Measurements from ENCODE around the gene ARHGAP29.
"Not testable (repeated sequence)": the region's sequence is repeated elsewhere in the genome, so short reads cannot be mapped to it uniquely, and the experiment has no call there.

The ARHGAP29 gene

DNA sequence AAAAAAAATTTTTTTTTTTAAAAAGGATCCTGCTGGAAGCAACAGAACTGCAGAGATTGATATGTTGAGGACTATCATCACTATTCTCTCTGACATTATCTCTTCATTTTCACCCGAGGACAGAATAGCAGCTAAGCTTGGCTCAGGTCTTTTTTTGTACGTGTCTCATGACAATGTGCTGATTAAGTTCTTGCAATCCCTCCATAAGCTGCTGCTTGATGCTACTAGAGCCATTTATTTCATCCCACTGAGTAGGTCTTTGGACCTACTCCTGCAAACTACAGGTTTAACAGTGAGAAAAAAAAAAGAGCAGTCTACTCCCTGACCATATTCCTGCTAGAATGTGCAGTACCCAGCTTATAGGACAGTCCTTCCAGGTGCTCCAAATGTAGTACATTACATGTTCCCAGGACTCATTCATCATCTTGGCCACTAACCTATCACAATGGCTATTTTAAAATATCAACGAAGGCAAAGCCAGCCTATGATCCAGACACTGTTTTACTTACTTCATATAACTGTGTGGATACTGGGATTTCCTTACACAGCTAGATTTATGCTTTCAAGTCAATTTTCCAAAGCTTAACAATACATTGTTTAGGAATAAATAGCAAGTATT lies 54.1 kb downstream of the ARHGAP29 start:
- DNase-seq (ENCODE audit: extremely low read depth in 1 of 2, low read depth in 1 of 2), result no peak

DNA sequence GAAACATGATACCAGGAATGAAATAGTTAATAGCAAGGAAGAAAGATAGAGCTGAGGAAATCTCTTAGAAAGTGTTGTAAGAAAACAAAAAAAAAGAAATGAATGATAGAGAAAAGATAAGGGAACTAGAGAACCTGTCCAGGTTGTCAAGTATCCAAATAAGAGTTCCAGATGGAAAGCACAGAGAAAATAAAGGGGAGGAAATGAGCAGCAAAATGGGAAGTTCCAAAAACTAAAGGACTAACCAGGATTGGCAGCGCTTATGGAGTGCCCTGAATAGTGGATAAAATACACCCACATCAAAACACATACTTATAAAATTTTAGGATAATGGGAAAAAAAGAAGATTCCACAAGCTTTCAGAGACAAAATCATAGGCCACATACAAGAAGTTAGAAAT lies 55.2 kb downstream of the ARHGAP29 start:
- DNase-seq (ENCODE audit: extremely low read depth in 1 of 2, low read depth in 1 of 2), result no peak

- DNase-seq (ENCODE audit: extremely low read depth in 1 of 2, low read depth in 1 of 2), result no peak
These were observed 56.7 kb downstream of the ARHGAP29 start for GRCh38 chr1:94180650-94181049.

- no peak for DNase-seq (ENCODE audit: extremely low read depth in 1 of 2, low read depth in 1 of 2)
These were observed 58.5 kb downstream of the ARHGAP29 start for GRCh38 chr1:94178901-94179300.

GRCh38 chr1:94169126-94169525 lies 68.3 kb downstream of the ARHGAP29 start:
- DNase-seq (ENCODE audit: extremely low read depth in 1 of 2, low read depth in 1 of 2), result no peak

GRCh38 chr1:94165843-94166242 lies 71.5 kb downstream of the ARHGAP29 start:
- DNase-seq (ENCODE audit: extremely low read depth in 1 of 2, low read depth in 1 of 2), result no peak

DNA sequence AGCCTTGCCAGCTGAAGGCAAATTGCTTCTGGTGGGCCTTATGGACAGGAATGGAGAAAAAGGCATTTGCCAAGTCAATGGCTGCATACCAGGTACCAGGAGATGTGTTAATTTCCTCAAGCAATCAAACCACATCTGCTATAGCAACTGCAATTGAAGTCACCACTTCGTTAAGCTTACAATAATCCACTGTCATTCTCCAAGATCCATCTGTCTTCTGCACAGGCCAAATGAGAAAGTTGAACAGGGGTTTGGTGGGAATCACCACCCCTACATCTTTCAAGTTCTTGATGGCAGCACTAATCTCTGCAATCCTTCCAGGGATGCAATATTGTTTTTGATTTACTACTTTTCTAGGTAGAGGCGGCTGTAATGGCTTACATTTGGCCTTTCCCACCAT lies 72.5 kb downstream of the ARHGAP29 start:
- not testable (repeated sequence) for DNase-seq (ENCODE audit: extremely low read depth in 1 of 2, low read depth in 1 of 2)

GRCh38 chr1:94164121-94164520 lies 73.3 kb downstream of the ARHGAP29 start:
- DNase-seq (ENCODE audit: extremely low read depth in 1 of 2, low read depth in 1 of 2), result not testable (repeated sequence)

DNA sequence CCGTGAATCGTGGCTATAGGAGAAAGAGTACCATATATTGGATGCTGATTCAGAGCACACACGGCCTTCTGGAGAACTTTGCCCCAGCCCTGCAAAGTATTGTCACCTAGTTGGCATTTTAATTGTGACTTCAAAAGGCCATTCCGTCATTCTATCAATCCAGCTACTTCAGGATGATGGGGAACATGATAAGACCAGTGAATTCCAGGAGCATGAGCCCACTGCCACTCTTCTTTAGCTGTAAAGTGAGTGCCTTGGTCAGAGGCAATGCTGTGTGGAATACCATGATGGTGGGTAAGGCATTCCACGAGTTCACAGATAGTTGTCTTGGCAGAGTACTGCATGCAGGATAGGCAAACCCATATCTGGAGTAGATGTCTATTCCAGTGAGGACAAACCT lies 74.1 kb downstream of the ARHGAP29 start:
- DNase-seq (ENCODE audit: extremely low read depth in 1 of 2, low read depth in 1 of 2), result not testable (repeated sequence)

GRCh38 chr1:94160811-94161210 lies 76.6 kb downstream of the ARHGAP29 start:
- no peak for DNase-seq (ENCODE audit: extremely low read depth in 1 of 2, low read depth in 1 of 2)

- DNase-seq (ENCODE audit: extremely low read depth in 1 of 2, low read depth in 1 of 2), result no peak
These were observed 81.2 kb downstream of the ARHGAP29 start for GRCh38 chr1:94156096-94156625.

GRCh38 chr1:94154989-94155388 lies 82.4 kb downstream of the ARHGAP29 start:
- no peak for DNase-seq (ENCODE audit: extremely low read depth in 1 of 2, low read depth in 1 of 2)

GRCh38 chr1:94153133-94153532 lies 84.3 kb downstream of the ARHGAP29 start:
- no peak for DNase-seq (ENCODE audit: extremely low read depth in 1 of 2, low read depth in 1 of 2)

DNA sequence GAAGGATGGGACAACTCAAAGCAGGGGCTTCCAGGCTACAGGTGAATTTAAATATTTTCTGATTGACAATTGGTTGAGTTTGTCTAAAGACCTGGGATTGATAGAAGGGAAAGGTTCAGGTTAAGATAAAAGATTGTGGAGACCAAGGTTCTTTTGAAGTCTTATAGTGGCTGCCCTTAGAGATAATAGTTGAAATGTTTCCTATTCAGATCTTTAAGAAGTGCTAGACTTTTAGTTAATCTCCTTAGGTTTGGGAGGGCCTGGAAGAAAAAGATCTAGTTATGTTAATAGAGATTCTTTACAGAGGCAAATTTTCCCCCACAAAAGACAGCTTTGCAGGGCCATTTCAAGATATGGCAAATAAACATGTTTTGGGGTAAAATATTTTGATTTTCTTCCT lies 88.2 kb downstream of the ARHGAP29 start:
- DNase-seq (ENCODE audit: extremely low read depth in 1 of 2, low read depth in 1 of 2), result not testable (repeated sequence)

DNA sequence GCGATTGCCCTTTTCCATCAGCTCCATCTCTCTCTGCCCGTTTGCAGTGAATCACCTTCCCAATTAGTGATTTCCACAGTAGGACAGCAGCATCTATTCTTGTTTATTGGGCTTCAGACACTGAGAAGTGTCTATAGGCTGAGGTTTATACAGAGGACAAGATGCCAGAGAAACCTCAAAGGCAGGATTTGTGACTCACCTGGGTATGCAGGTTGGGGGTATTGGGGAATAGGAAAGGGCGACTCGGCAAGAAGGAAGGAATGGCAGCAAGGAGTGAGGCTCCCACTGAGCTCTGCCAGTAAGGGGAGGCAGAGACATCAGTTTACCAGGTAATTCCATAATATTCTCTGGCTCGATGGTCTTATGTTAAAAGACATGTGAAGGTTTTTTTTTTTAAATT lies 91.1 kb downstream of the ARHGAP29 start:
- no peak for DNase-seq (ENCODE audit: extremely low read depth in 1 of 2, low read depth in 1 of 2)

DNA sequence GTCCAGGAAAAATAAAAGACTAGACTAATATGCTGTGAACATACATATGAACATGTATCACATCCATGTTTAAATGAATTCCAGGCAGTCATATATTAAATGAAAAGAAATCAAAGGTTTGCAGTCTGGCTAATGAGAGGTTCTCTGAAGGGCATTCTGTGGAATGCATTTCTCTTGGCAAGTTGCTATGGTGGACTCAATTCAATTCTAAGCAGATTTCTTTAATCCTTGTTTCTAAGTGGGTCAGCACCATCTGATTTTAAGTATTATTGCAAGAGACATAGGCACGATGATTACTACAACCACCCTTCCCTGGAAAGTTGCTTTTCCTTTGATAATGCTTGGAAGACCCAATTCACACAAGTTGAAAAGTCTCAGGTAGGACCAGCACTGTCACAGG lies 92.5 kb downstream of the ARHGAP29 start:
- no peak for DNase-seq (ENCODE audit: extremely low read depth in 1 of 2, low read depth in 1 of 2)

DNA sequence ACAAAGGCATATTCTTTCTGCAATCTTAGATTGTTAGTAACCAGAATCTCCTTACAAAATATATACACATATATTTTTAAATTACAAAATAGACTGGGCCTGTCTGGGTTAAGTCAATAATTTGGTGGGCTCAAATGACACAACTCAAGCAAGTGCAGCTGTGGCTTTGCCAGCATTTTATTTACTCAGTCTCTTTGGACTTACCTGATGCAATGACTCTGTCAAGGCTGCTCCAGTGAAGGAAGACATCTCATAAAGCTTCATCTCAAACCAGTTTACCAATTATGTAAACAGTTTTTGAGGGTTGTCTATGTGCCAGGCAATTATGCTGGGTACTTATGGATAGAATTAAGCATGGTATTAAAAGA lies 93.6 kb downstream of the ARHGAP29 start:
- no peak for DNase-seq (ENCODE audit: extremely low read depth in 1 of 2, low read depth in 1 of 2)

DNA sequence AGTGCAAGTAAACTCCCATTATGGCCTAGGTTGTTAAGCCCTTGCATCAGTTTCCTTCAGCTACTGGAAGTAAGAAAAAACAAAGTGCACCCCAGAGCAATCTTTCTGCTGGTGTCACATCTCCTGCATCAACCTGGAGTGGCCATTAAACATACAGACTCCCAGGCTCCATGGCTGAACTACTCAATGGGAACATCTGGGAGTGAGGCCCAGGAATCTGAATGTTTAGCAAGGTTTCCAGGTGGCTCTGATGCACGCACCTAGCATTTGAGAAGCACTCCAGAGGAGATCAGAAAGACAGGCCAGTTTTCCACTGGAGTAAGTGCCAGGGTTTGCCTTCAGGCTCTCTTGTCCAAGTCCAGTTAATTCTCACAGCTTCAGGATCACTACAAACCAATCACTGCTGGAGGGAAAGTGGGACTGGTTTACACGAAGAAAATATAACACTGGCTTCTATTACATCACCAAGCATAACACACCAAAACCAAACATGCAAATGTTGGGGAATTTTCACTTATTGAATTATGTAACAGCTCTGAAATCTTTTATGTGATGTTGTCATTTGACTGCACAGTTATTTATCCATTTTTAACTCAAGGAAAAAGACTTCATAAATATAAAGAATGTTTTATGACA lies 94.1 kb downstream of the ARHGAP29 start:
- DNase-seq (ENCODE audit: extremely low read depth in 1 of 2, low read depth in 1 of 2), result no peak

- DNase-seq (ENCODE audit: extremely low read depth in 1 of 2, low read depth in 1 of 2), result no peak
These were observed 94.8 kb downstream of the ARHGAP29 start for GRCh38 chr1:94142583-94142982.

DNA sequence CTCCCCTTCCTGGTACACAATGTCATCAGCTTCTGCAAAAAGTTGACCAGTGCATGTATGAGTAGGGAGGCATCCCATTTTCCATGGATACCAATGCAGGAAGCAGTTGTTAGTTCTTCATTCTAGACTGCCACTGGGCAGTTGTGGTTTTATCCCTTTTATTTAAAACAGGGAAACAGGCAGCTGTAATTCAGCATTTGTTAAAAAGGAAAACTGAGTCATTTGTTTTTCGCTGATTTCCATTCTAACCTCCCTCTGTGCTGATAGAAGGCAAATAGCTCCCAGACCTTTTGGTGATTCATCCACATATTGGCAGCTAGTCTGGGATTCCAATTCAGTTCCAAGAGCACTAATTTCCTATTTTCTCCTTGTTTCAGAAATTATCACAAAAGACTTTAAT lies 95.4 kb downstream of the ARHGAP29 start:
- DNase-seq (ENCODE audit: extremely low read depth in 1 of 2, low read depth in 1 of 2), result no peak

- no peak for DNase-seq (ENCODE audit: extremely low read depth in 1 of 2, low read depth in 1 of 2)
These were observed 105.3 kb downstream of the ARHGAP29 start for GRCh38 chr1:94132111-94132510.

- DNase-seq (ENCODE audit: extremely low read depth in 1 of 2, low read depth in 1 of 2), result no peak
These were observed 106.4 kb downstream of the ARHGAP29 start for GRCh38 chr1:94130851-94131595.

Measured in stimulated activated CD8-positive, alpha-beta memory T cell treated with anti-CD3 and anti-CD28 coated beads, Interleukin-7, amount 100 ng/mL, for 48 hours (primary cell).